ENCODE measurements around the gene MCEMP1.

DNA sequence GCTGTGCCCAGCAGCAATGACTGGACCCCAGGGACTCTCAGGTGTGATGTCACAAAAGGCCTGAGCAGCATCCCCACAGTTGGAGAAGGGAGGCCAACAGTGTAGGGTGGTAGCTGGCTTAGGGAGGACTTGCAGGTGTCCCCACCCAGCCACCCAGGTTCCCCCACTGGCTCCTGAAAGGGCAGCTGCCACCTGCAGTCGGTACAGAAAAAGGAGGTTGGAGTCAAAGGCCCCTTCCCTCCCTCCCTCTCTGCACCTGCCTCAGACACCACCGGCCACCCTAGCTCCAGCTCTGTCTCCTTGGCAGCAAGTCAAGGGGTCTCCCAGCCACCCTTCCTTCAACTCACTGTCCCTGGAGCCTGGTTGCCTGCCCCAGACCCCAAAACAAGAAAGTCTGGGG is 43.2 kb upstream of the MCEMP1 start, which contains the start of gene PCP2:
- TF ChIP-seq, protein P1, sequence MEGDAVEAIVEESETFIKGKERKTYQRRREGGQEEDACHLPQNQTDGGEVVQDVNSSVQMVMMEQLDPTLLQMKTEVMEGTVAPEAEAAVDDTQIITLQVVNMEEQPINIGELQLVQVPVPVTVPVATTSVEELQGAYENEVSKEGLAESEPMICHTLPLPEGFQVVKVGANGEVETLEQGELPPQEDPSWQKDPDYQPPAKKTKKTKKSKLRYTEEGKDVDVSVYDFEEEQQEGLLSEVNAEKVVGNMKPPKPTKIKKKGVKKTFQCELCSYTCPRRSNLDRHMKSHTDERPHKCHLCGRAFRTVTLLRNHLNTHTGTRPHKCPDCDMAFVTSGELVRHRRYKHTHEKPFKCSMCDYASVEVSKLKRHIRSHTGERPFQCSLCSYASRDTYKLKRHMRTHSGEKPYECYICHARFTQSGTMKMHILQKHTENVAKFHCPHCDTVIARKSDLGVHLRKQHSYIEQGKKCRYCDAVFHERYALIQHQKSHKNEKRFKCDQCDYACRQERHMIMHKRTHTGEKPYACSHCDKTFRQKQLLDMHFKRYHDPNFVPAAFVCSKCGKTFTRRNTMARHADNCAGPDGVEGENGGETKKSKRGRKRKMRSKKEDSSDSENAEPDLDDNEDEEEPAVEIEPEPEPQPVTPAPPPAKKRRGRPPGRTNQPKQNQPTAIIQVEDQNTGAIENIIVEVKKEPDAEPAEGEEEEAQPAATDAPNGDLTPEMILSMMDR (IDR thresholded peaks at IDR 0.05), result no peak
- TF ChIP-seq, protein P2, sequence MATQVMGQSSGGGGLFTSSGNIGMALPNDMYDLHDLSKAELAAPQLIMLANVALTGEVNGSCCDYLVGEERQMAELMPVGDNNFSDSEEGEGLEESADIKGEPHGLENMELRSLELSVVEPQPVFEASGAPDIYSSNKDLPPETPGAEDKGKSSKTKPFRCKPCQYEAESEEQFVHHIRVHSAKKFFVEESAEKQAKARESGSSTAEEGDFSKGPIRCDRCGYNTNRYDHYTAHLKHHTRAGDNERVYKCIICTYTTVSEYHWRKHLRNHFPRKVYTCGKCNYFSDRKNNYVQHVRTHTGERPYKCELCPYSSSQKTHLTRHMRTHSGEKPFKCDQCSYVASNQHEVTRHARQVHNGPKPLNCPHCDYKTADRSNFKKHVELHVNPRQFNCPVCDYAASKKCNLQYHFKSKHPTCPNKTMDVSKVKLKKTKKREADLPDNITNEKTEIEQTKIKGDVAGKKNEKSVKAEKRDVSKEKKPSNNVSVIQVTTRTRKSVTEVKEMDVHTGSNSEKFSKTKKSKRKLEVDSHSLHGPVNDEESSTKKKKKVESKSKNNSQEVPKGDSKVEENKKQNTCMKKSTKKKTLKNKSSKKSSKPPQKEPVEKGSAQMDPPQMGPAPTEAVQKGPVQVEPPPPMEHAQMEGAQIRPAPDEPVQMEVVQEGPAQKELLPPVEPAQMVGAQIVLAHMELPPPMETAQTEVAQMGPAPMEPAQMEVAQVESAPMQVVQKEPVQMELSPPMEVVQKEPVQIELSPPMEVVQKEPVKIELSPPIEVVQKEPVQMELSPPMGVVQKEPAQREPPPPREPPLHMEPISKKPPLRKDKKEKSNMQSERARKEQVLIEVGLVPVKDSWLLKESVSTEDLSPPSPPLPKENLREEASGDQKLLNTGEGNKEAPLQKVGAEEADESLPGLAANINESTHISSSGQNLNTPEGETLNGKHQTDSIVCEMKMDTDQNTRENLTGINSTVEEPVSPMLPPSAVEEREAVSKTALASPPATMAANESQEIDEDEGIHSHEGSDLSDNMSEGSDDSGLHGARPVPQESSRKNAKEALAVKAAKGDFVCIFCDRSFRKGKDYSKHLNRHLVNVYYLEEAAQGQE (IDR thresholded peaks at IDR 0.05; ENCODE audit: insufficient read depth in 1 of 2, low read depth in 2 of 2, low read length in 1 of 2), result no peak
- TF ChIP-seq SIN3A (IDR thresholded peaks at IDR 0.05; ENCODE audit: borderline replicate concordance, insufficient read depth, low read depth, low read length) (no peak), POLR2AphosphoS5 (IDR thresholded peaks at IDR 0.05; ENCODE audit: low read depth, low read length) (no peak)
